T-cell (primary cell): ENCODE measurements around the gene NEU4. TPM values are rescaled to one million over a fixed set of nuclear protein-coding genes. Genes with fewer than 3 reads are reported as not detected.

Experiments used
- ATAC-seq, 4 experiments: fragments of 200-7000 bp in 3 of 4; fragments of 150-1000 bp in 1 of 4; cut with Tn5 transposase; replicated peaks in 1 of 4; 1 replicate in 3 of 4; 2 replicates in 1 of 4; pipeline ENCODE4 v1.10.0; 2021; ENCODE audit warnings: moderate library complexity in 3 of 4, mild to moderate bottlenecking in 2 of 4, moderate number of reproducible peaks in 1 of 4
- CTCF ChIA-PET, 2 donors: fragments of 300-600 bp; sonication (Branson Sonifier 250); formaldehyde crosslinking; loops; one replicate each; lab custom pipeline; 2022; ENCODE audit warnings: antibody characterized with exemption in 2 of 2; lab: Charles Lee
- POLR2A ChIA-PET, 2 donors: fragments of 300-600 bp; sonication (Branson Sonifier 250); formaldehyde crosslinking; loops; one replicate each; lab custom pipeline; 2022; ENCODE audit warnings: antibody characterized with exemption in 2 of 2; lab: Charles Lee
- DNase-seq, 35 experiments: peaks; one replicate each; pipeline versions ENCODE4 v3.0.0 to v3.0.0-alpha.2; 2013 to 2023
- H3K27ac ChIP-seq: one replicate; pipeline ENCODE4 v1.5.1; 2013; ENCODE audit warnings: low read length
- H3K27me3 ChIP-seq, 2 experiments: replicated peaks in 1 of 2; 1 replicate in 1 of 2; 2 replicates in 1 of 2; pipeline versions ENCODE4 v1.6.1 to v1.7.0; 2013; ENCODE audit warnings: low read length in 1 of 2, mixed read lengths in 1 of 2; ENCODE audit not compliant: control insufficient read depth in 2 of 2, insufficient read depth in 2 of 2; ENCODE audit errors: extremely low read depth in 1 of 2
- H3K36me3 ChIP-seq, 2 donors: 1 replicate in 1 of 2; 2 replicates in 1 of 2; pipeline versions ENCODE4 v1.6.1 to v1.7.0; 2013; ENCODE audit warnings: low read length in 1 of 2; ENCODE audit not compliant: control insufficient read depth in 2 of 2, insufficient read depth in 1 of 2; ENCODE audit errors: extremely low read depth in 1 of 2
- H3K4me1 ChIP-seq, 2 experiments: 1 replicate in 1 of 2; 2 replicates in 1 of 2; pipeline versions ENCODE4 v1.6.1 to v1.7.0; 2013; ENCODE audit warnings: low read length in 2 of 2, mixed read lengths in 1 of 2; ENCODE audit not compliant: insufficient read depth in 2 of 2, control insufficient read depth in 1 of 2; ENCODE audit errors: extremely low read depth in 1 of 2
- H3K4me3 ChIP-seq, 2 donors: 1 replicate in 1 of 2; 2 replicates in 1 of 2; pipeline versions ENCODE4 v1.5.1 to v1.7.0; 2013; ENCODE audit warnings: mild to moderate bottlenecking in 2 of 2, low read length in 1 of 2, moderate library complexity in 1 of 2; ENCODE audit not compliant: control insufficient read depth in 1 of 2; ENCODE audit errors: extremely low read depth in 1 of 2
- H3K9me3 ChIP-seq: 2 replicates; pipeline ENCODE4 v1.7.0; 2013
- H3K27ac Mint-ChIP-seq, 2 donors: one replicate each; pipeline ENCODE4 v1.8.0; 2020 to 2021; ENCODE audit warnings: mild to moderate bottlenecking in 2 of 2, mixed read lengths in 2 of 2
- H3K27me3 Mint-ChIP-seq, 2 donors: one replicate each; pipeline ENCODE4 v1.8.0; 2021 to 2022; ENCODE audit warnings: mixed read lengths in 2 of 2
- H3K36me3 Mint-ChIP-seq: one replicate; pipeline ENCODE4 v1.8.0; 2021; ENCODE audit warnings: mixed read lengths
- H3K4me1 Mint-ChIP-seq, 3 donors: one replicate each; pipeline ENCODE4 v1.8.0; 2020 to 2022; ENCODE audit warnings: mixed read lengths in 3 of 3, mild to moderate bottlenecking in 1 of 3
- H3K4me3 Mint-ChIP-seq, 3 donors: one replicate each; pipeline ENCODE4 v1.8.0; 2020 to 2022; ENCODE audit warnings: mild to moderate bottlenecking in 3 of 3, mixed read lengths in 3 of 3, moderate library complexity in 3 of 3
- H3K9me3 Mint-ChIP-seq, 3 donors: one replicate each; pipeline ENCODE4 v1.8.0; 2020 to 2022; ENCODE audit warnings: mixed read lengths in 3 of 3
- WGBS: methylation state at CpG from one replicate; pipeline ENCODE4 v1.1.5; 2013; ENCODE audit warnings: missing lambda C conversion rate; ENCODE audit not compliant: insufficient coverage; 5-methylcytosine and 5-hydroxymethylcytosine counted together
- total RNA-seq, 35 experiments: library from RNA in 6 of 35; stranded (reverse) in 6 of 35; fragments of 120-200 nt in 1 of 35; gene quantifications; one replicate each; pipeline versions ENCODE4 v1.2.1 to v1.2.4 and lab custom pipeline; 2013 to 2026

Gene NEU4
- total RNA-seq, 5 donors from 2014 or later (not counting 1 experiment from before 2014, with no cell fraction given) = 0.26 to 1.6 (median 1.4) TPM; not detected in 2

DNA sequence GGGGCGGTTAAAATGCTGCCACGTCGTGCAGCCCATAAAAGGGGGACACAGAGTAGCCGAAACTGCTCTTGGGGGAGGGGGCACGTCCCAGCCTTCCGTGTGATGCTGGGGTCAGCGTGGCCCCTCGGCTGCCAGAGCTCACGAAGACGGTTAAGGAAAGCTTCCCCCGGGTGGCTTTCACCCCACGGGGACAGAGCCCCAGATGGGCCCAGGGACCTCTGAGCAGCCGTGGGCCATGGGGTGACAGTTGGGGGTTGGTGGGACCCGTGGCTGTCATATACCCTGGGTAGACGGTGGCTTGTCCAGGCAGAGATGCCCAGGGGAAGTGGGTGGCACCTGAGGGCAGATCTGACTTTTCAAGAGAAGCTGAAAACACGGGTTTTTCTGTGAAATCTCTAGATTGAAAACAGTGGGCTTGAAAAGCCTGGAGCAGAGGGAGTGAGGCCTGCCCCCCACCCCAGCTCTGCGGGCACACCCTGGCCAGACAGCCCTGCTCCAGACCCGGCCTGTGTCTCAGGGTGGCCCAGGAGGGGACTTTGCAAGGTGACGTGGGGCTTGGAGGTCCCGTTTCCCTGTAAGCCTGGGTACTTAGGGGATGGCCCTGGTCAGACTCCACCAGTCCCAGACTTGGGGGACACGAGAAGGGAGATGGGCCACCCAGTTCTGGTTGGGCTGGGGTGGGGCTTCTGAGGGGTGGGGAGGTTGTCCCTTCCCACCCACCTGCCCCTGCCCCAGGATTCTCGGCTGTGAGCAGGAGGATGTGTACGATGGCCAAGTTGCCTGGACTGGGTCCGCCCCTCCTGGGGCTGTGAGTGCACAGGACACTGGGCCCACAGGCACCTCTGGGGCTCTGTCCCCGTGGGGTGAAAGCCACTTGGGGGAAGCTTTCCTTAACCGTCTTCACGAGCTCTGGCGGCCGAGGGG lies 652 bp downstream of the NEU4 start:
- H3K36me3 Mint-ChIP-seq = no peaks in the 10 kb centered on the region
- Histone ChIP-seq H3K9me3 (no peaks in the 10 kb centered on the region), H3K4me1 (peaks cover 0 to 8% of the 10 kb centered on the region in 2 experiments), H3K27ac (no peak overlapping the region), H3K4me3 (no peak overlapping the region), H3K36me3 (no peaks in the 10 kb centered on the region), H3K27me3 (peaks cover 0 to 21% of the 10 kb centered on the region in 2 experiments)
- H3K27me3 Mint-ChIP-seq = peaks cover 0 to 6% of the 10 kb centered on the region in 2 donors
- H3K4me3 Mint-ChIP-seq = no peak overlapping the region
- no peak for ATAC-seq
- DNase-seq = peak in 1 of 35 experiments; percentile 7
- WGBS = 72% methylated on average over 27 of the region's 29 CpGs
- ChIA-PET CTCF (no interaction called here), POLR2A (no interaction called here)
- H3K4me1 Mint-ChIP-seq = peaks cover 0 to 10% (median 4%) of the 10 kb centered on the region in 3 donors
- H3K27ac Mint-ChIP-seq = no peak overlapping the region
- no peaks in the 10 kb centered on the region for H3K9me3 Mint-ChIP-seq

DNA sequence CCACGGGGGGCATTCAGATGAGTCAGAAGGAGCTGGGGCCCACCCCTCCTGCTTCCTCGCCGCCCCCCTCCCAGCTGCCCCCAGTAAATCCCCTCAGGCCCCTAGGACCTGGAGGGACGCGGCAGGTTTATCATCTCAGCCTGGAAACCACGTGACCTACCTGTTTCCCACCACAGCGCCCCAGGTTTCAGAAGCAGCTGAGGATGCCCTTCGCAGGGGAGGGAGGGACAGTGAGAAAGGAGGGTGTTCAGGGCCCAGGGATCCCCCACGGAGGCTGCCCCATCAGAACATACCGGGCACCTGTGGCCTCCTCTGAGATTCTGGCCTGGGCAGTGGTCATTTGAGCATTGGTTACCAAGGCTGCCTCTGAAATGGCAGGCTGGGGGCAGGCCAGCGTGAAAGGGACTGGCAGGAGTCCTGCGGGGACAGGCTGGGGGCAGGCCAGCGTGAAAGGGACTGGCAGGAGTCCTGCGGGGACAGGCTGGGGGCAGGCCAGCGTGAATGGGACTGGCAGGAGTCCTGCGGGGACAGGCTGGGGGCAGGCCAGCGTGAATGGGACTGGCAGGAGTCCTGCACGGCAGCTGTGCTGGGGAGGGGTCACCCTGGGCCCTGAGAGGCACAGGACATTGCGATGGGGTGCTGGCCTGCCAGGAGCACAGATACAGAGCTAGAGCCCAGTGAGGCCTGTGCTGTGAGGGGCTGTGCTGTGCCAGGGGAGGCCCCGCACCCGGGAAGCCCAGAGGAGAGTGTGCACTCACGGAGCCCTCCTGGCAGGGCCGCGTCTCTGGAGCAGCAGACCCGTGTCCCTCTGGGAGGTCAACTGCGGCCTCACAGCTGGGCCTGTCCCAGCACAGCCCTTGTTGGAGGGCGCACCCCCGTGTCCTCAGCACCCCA lies 1.6 kb downstream of the NEU4 start:
- Histone ChIP-seq H3K4me3 (no peak overlapping the region), H3K36me3 (no peaks in the 10 kb centered on the region), H3K27me3 (peaks cover 0 to 17% of the 10 kb centered on the region in 2 experiments), H3K4me1 (peaks cover 0 to 4% of the 10 kb centered on the region in 2 experiments), H3K9me3 (no peaks in the 10 kb centered on the region), H3K27ac (no peak overlapping the region)
- Mint-ChIP-seq H3K27ac (no peak overlapping the region), H3K9me3 (no peaks in the 10 kb centered on the region), H3K36me3 (no peaks in the 10 kb centered on the region), H3K4me3 (no peak overlapping the region), H3K27me3 (peaks cover 0 to 3% of the 10 kb centered on the region in 2 donors), H3K4me1 (peaks cover 0 to 9% (median 0%) of the 10 kb centered on the region in 3 donors)
- CTCF ChIA-PET = no interaction called here
- DNase-seq (peak in 1 of 35 experiments; percentile 7), ATAC-seq (no peak)
- POLR2A ChIA-PET = no interaction called here
- 89% methylated on average over 19 of the region's 28 CpGs for WGBS

DNA sequence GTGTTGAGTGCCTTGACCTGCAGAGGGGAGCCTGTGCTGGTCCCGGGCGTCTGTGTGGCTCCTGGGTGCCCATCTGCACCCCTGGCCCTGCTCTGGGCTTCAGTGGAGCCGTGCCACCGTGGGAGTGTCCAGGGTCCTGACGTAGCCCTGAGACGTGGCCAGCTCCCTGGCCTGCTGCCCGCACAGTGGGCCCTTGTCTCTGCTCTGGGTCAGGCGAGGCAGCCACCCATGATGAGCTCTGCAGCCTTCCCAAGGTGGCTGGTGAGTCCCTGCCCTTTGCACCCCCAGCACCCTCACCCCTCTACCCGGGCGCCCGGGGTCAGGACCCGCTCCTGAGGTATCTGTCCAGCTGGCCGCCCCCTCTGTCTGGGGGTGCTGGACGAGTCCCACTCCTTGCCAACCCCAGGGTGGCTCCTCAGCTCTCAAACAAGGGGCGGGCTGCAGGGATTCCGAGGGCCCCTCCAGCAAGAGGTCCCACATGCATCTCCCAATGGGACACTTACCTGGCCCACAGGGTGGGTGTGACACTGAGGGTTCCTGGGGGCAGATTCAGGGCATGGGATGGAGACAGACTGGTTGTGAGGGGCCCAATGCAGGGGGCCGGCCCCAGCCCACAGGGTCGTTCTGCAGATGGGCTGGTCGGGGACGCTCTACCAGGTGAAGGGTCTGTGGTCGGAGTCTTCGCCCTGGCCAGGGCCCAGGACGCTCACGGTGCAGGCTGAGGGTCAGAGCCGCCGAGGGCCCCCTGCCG lies 2.4 kb downstream of the NEU4 start:
- ChIA-PET POLR2A (no interaction called here), CTCF (no interaction called here)
- Mint-ChIP-seq H3K9me3 (no peaks in the 10 kb centered on the region), H3K27ac (no peak overlapping the region), H3K4me3 (no peak overlapping the region), H3K4me1 (peaks cover 0 to 9% (median 0%) of the 10 kb centered on the region in 3 donors), H3K27me3 (peaks cover 0 to 3% of the 10 kb centered on the region in 2 donors), H3K36me3 (no peaks in the 10 kb centered on the region)
- Histone ChIP-seq H3K4me1 (peaks cover 0 to 4% of the 10 kb centered on the region in 2 experiments), H3K27me3 (peaks cover 0 to 21% of the 10 kb centered on the region in 2 experiments), H3K4me3 (no peak overlapping the region), H3K27ac (no peak overlapping the region), H3K9me3 (no peaks in the 10 kb centered on the region), H3K36me3 (no peaks in the 10 kb centered on the region)
- peak in 1 of 35 experiments; percentile 3 for DNase-seq
- no peak for ATAC-seq
- WGBS = 87% methylated on average over 21 of the region's 27 CpGs

DNA sequence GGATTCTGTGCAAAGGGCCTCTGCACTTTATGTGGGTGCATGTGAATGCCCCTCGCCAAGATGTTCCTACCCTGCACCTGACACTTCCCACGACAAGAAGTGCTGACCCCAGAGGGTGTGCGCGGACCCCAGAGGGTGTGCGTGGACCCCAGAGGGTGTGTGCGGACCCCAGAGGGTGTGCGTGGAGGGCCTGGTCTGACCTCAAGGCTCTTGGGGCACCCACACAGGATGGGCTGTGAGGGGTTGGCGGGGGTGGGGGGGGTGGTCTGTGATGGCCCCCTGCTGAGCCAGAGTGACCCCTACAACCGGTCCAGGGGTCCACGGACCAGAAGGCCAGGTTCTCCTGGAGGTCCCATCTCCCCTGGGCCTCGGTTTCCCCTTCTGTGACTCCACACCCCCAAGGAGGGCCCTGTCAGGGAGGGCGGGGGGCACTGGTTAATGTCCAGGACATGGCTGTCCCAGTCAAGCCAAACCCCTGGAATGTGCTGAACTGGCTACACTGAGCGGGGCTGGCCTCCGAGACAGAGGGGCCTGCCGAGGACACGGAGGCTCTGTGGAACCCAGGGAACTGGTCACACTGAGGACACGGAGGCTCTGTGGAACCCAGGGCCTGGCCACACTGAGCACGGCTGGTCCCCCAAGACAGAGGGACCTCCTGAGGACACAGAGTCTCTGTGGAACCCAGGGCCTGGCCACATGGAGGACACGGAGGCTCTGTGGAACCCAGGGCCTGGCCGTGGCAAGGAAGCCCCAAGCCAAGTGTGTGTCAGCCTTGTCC lies 3.1 kb downstream of the NEU4 start:
- no peak overlapping the region for H3K4me3 ChIP-seq
- H3K27ac Mint-ChIP-seq = no peak overlapping the region
- H3K9me3 Mint-ChIP-seq = no peaks in the 10 kb centered on the region
- no peak overlapping the region for H3K27ac ChIP-seq
- H3K4me3 Mint-ChIP-seq = no peak overlapping the region
- no peaks in the 10 kb centered on the region for H3K36me3 Mint-ChIP-seq
- DNase-seq (no peak), ATAC-seq (no peak)
- H3K27me3 Mint-ChIP-seq = peaks cover 0 to 3% of the 10 kb centered on the region in 2 donors
- WGBS = 87% methylated on average over 16 of the region's 20 CpGs
- no peaks in the 10 kb centered on the region for H3K9me3 ChIP-seq
- H3K4me1 ChIP-seq = peaks cover 0 to 8% of the 10 kb centered on the region in 2 experiments
- ChIA-PET CTCF (no interaction called here), POLR2A (no interaction called here)
- H3K27me3 ChIP-seq = peaks cover 0 to 26% of the 10 kb centered on the region in 2 experiments
- H3K36me3 ChIP-seq = no peaks in the 10 kb centered on the region
- peaks cover 0 to 9% (median 0%) of the 10 kb centered on the region in 3 donors for H3K4me1 Mint-ChIP-seq

DNA sequence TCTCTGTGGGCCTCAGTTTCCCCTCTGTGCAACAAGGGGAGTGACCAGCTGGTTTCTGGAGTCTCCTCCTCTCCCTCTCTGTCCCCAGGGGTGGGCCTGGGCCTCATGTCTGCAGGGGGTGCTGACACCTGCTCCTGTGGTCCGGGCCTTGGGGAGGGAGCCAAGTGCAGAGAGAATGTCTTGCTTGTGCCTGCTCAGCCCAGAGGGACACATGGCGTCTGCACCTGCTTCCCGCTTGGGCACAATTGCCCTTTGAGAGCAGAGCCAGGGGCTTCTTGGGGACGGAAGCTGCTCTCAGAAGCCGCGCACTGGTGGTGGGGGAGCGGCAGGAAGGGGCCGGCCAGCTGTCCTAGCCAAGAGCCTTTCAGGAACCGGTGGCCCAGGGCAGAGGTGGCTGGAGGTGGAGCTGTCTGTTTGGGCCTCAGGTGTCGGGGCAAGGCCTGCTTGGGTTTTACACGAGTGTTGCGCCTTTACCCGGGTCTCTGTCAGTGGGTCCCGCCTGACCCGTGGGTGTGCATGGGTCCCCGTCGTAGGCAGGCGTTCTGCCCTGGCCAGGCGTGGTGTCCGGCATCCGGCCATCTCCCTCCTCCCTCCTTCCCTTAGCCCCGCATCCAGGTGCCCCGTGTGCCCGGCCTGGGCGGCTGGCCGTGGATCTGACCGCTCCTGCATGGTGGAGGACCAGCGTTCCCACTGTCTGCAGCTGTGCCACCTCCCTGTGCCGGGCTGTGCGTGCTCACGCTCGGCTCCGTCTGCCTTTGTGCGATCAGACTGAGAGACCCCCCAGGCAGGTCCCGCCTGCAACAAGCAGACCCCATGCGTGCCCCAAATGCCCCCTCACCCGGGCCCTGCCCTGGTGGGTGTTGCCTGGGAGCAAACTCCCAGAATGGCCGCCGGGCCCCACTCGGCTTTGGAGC lies 4.0 kb downstream of the NEU4 start:
- CTCF ChIA-PET = interaction anchor here in 1 of 2 donors (0.6 kb wide), 1 partner anchor 11 kb away, joined by 3 read pairs; no protein-coding TSS in a partner anchor
- ATAC-seq = no peak
- DNase-seq = no peak
- H3K9me3 Mint-ChIP-seq = no peaks in the 10 kb centered on the region
- Histone ChIP-seq H3K27ac (no peak overlapping the region), H3K27me3 (peaks cover 0 to 27% of the 10 kb centered on the region in 2 experiments), H3K4me1 (peaks cover 0 to 15% of the 10 kb centered on the region in 2 experiments), H3K4me3 (no peak overlapping the region), H3K9me3 (no peaks in the 10 kb centered on the region), H3K36me3 (no peaks in the 10 kb centered on the region)
- peaks cover 3 to 15% (median 6%) of the 10 kb centered on the region in 3 donors for H3K4me1 Mint-ChIP-seq
- no peaks in the 10 kb centered on the region for H3K36me3 Mint-ChIP-seq
- POLR2A ChIA-PET = no interaction called here
- H3K4me3 Mint-ChIP-seq = no peak overlapping the region
- 86% methylated on average over 32 of the region's 40 CpGs for WGBS
- no peak overlapping the region for H3K27ac Mint-ChIP-seq
- peaks cover 0 to 3% of the 10 kb centered on the region in 2 donors for H3K27me3 Mint-ChIP-seq
